Fibroblast of the conjunctiva (primary cell): ENCODE measurements around the gene ZNF546.
"Not testable (repeated sequence)": the region's sequence is repeated elsewhere in the genome, so short reads cannot be mapped to it uniquely, and the experiment has no call there.

Experiments
- DNase-seq: peaks from one replicate; pipeline ENCODE4 v3.0.0-alpha.2; 2010; ENCODE audit warnings: low read depth

ZNF546 gene

DNA sequence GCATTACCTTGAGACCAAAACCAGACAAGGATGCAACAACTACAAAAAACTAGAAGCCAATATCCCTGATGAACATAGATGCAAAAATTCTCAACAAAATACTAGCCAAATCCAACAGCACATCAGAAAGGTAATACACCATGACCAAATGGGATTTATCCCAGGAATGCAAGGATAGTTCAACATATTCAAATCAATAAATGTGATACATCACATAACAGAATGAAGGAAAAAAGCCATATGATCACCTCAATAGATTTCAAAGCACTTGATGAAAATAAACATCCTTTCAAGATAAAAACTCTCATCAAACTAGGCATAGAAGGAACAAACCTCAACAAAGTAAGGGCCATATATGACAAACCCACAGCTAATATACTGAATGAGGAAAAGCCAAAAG lies 10.2 kb upstream of the ZNF546 start:
- no peak for DNase-seq

DNA sequence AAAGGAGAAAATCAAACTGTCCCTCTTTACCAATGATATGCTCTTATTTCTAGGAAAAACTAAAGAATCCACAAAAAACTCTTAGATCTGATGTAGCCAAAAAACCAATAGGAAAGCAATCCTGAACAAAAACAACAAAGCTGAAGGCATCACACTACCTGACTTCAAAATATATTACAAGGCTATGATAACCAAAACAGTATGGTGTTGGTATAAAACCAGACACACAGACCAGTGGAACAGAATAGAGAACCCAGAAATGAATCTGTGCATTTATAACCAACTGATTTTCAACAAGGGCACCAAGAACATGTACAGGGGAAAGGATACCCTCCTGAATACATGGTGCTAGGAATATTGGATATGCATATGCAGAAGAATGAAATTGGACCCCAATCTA lies 9.7 kb upstream of the ZNF546 start:
- no peak for DNase-seq

DNA sequence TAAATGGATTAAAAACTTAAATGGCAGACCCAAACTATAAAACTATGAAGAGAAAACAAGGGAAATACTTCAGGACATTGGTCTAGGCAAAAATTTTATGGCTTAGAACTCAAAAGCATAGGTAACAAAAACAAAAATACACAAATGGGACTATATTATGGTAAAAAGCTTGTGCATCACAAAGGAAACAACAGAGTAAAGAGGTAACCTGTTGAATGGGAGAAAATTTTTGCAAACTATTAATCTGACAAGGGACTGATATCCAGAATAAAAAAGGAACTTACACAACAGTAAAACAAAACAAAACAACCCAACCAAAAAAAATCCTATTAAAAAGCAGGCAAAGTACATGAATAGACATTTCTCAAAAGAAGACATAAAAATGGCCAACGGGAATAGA lies 9.3 kb upstream of the ZNF546 start:
- no peak for DNase-seq

DNA sequence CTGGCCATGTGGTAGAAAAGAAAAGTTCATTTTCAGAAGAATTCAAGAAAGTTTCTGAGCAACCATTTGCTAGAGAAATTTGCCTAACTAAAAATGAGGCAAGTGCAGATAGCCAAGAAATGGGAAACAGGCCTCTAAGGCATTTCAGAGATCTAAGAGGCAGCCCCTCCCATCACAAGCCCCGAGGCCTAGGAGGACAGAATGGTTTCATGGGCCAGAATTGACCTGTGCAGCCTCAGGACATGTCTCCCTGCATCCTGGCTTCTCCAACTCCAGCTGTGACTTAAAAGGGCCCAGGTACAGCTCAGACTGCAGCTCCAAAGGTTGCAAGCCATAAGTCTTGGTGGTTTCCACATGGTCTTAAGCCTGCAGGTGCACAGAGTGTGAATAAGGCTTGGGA lies 3.3 kb upstream of the ZNF546 start:
- DNase-seq: no peak

DNA sequence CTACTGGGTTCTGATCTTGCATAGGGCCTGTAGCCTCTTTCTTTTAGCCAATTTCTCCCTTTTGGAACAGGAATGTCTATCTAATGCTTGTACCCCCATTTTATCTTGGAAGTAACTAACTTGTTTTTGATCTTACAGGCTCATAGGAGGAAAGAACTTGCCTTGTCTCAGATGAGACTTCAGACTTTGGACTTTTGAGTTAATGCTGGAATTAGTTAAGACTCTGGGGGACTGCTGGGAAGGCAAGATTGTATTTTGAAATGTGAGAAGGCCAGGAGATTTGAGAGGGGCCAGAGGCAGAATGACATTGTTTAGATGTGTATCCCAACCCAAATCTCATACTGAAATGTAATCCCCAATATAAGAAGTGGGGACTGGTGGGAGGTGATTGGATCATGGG lies 2.5 kb upstream of the ZNF546 start:
- no peak for DNase-seq

DNA sequence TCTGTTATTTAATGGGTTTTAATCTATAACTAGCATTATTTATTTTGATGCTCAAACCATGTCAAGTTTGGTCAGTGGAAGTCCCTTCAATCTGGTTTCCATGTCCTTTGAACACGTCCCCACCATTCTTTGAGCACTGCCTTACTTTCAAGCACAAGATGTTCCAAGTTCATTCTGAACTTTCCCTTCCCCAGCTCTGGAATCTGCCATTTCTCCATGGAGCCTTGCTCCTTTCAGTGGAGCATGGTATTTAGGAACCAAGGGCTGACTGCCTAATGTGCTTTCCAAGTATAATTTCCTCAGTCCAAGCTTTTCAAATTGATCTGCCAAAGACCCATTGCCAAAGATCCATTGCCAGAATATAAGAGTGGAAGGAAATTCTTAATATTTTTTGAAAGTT lies 1.1 kb upstream of the ZNF546 start:
- no peak for DNase-seq

DNA sequence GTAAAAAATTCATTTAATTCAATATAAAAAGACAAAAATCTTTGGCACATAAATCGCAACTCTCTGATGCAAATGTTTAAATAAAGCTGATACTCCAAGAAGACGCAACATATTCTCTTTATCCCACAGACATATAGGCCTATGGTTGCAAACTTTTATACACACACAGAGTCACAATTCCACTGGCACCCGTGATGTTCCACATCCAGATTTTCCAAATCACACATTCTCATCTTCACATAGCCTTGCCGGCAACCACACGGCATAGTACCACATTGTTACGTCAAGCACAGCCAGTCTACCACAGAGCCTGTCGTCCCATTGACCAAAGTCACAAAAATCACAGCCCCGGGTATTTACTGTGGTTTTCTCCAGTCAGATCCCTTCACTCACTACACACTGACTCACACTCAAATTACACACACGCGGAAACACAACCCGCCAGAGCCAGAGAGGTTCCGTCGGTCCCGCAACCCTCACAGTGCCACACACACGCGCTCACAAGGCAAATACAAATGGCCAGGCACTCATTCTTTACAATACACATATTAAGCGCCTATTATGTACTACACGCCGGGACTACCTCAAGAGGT lies 546 bp upstream of the ZNF546 start:
- no peak for DNase-seq

DNA sequence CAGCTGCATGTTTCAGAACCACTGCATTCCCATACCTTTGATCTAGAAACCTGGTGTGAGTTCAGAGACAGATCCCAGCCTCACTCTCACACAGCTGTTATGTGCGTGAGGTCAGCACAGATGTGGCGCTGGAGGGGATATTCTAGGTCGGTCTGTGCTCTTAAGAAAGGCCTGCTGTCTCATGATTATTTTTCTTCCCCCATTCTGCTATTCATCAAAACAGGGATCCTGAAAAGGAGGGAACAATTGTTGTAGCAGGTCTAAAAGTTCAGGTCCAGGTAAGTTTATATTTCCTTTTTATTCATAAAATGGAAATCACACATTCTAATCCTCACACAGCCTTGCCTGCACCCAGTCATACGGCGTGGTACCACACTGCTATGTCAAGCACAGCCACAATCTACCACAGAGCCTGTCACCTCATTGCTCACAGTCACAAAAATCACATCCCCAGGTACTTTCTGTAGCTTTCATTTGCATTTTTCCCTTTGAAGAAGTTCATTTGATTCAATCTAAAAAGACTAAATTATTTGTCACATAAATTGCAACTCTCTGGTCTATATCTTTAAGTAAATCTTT lies 867 bp downstream of the ZNF546 start:
- no peak for DNase-seq

DNA sequence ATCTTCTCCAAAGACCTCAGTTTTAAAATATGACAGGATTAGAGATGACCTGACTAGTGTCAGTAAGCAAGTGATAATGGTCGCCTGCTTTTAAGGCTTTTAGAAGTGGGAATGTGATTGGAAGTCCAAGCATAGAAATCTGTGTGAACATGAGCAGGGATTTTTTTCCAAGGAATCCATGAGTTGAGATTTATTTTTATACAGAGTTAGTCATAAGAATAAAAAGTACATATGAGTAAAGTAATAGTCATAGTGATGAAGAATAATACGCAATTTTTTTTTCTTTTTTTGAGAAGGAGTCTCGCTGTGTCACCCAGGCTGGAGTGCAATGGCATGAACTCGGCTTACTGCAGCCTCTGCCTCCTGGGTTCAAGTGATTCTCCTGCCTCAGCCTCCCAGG lies 1.6 kb downstream of the ZNF546 start:
- DNase-seq: no peak

DNA sequence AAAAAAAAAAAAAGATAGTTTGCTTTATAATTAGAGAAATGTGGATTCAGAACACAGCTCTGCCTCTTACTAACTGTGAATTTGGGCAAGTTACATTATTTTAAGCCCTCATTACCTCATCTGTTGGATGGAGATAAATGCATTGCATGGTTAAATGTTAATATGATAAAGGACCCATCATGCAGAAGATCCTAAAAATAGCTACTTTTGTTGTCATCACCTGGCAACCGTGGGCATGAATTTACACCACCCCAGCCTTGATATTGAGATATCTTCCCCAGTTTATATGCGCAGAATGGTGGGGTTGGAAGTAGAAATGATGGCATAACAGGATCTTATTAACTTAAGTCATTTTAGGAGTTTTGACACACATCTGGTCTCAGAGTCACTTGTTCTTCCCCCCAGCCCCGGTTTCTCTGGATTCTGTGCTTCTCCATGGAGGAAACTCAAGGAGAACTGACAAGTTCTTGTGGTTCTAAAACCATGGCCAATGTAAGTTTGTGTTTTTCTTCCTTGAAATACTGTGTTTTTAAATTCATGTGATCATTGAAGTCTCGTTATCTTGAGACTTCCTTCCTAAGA lies 8.9 kb downstream of the ZNF546 start:
- DNase-seq: no peak

DNA sequence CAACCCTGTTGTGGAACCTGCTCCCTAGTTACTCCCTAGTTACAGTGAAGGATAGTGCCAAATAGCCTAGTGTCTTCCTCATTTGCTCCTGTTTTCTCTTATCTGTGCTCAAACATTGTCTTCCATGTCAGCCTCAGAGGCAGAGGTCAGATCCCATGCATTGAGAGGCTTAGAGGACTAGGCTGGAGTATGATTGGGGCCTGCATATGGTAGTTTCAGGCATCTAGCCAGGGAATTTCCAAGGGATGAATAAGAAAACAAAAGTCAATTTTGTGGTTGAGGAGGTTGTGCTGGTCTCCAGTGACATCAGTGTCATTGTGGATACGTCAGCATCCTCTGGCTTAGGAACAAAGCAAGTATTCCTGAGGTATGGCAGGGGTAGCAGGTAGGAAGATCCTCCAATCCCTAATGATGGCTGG lies 9.4 kb downstream of the ZNF546 start:
- DNase-seq: peak; percentile 30

DNA sequence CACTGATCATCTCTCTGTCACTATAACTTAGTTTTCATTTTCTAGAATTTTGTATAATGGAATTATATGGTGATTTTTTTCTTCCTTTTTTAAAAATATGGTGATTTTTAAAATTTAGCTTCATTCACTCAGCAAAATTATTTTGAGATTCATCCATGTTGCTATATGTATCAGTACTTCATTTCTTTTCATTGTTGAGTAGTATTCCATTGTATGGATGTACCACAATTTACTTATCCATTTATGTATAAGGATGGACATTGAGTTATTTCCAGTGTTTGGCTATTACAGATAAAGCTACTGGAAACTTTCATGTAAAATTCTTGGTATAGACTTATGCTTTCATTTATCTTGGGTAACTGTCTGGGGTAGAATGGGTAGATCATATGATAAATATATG lies 12.8 kb downstream of the ZNF546 start:
- no peak for DNase-seq

DNA sequence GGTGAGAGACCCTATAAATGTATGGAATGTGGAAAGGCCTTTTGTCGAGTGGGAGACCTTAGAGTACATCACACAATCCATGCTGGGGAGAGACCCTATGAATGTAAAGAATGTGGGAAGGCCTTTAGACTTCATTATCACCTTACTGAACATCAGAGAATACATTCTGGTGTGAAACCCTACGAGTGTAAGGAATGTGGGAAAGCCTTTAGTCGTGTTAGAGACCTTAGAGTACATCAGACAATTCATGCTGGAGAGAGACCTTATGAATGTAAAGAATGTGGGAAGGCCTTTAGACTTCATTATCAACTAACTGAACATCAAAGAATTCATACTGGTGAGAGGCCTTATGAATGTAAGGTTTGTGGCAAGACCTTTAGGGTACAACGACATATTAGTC lies 17.1 kb downstream of the ZNF546 start:
- no peak for DNase-seq

DNA sequence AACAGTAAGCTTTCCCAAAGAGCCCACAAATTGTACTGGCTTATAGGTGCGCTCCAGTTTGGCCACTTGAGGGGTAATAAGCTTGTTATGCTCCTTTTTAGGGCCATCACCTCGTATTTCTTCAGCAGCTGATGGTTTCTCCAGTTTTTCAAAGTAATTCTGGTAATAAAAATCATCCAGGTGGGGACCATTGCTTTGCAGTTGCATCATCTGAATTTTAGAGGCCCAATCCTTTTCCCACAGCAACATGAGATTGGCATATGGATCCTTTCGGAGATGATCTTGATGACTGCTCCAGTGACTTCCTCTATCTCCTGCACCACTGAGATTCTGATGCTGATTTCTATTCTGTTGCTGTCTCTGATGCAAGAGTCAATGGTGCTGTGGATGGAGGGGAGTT lies 27.1 kb downstream of the ZNF546 start:
- no peak for DNase-seq

DNA sequence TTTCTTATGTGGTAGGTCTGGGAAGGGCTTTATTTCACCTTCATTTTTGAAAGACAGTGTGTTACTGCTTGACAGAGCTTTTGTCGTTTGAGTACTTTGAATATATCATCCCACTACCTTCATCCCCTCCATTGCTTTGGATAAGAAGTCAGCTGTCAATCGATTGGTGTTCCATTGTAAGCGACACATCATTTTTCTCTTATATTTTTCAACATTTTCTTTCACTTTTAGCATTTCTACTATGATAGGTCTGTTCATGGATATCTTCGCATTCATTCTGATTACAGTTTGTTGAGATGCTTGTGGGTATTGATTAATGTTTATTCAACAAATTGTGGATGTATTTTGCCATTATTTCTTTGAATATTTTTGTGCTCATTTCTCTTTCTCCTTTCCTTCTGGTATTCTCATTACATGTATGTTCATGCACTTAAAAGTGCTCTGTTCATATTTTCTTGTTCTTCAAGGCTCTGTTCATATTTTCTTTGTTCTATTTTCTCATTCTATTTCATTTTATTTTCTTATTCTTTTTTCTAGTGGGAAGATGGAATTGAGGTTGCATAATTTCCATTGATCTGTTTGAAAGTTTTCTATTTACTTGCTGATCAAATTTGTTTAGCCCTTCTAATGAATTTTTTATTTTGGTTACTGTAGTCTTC lies 29.2 kb downstream of the ZNF546 start:
- no peak for DNase-seq

DNA sequence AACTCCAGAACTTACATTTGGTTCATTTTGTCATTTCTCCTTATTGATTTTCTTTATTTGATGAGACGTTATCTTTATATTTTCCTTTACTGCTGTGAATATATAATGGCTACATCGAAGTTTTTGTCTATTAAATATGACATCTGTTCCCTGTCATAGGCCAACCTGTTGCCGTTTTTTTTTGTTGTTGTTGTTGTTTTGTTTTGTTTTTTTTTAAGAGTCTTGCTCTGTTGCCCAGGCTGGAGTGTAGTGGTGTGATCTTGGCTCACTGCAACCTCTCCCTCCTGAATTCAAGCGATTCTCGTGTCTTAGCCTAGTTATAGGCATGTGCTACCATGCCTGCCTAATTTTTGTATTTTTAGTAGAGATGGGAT lies 29.7 kb downstream of the ZNF546 start:
- no peak for DNase-seq

DNA sequence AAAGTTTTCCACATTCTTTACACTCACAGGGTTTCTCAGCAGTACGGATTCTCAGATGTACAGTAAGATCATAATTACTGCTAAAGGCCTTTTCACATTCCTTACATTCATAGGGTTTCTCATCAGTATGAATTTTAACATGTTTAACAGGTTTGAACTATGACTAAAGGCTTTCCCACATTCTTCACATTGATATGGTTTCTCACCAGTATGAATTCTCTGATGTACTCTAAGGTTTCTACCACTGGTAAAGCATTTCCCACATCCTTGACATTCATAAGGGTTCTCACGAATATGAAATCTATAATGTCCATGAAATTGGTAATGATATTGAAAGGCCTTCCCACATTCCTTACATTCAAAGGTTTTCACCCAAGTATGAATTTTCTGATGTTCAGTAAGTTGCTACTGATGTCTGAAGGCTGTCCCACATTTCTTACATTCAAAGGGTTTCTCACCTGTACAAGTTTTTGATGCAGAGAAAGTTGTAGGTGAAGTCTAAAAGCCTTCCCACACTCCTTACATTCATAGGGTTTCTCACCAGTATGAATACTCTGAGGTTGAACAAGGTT lies 37.2 kb downstream of the ZNF546 start:
- DNase-seq: no peak

DNA sequence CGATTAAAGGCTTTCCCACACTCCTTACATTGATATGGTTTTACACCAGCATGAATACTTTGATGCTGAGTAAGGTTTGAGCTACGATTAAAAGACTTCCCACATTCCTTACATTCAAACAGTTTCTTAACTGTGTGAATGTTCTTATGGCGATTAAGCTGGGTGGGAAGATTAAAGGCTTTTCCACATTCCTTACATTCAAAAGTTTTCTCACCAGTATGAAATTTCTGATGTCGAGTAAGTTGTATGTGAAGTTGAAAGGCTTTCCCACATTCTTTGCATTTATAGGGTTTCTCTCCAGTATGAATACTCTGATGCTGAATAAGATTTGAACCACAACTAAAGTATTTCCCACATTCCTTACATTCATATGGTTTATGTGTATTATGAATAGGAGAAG lies 39.1 kb downstream of the ZNF546 start:
- no peak for DNase-seq

DNA sequence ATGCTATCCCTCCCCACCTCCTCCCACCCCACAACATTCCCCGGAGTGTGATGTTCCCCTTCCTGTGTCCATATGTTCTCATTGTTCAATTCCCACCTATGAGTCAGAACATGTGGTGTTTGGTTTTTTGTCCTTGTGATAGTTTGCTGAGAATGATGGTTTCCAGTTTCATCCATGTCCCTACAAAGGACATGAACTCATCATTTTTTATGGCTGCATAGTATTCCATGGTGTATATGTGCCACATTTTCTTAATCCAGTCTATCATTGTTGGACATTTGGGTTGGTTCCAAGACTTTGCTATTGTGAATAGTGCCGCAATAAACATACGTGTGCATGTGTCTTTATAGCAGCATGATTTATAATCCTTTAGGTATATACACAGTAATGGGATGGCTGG lies 41.2 kb downstream of the ZNF546 start:
- not testable (repeated sequence) for DNase-seq

DNA sequence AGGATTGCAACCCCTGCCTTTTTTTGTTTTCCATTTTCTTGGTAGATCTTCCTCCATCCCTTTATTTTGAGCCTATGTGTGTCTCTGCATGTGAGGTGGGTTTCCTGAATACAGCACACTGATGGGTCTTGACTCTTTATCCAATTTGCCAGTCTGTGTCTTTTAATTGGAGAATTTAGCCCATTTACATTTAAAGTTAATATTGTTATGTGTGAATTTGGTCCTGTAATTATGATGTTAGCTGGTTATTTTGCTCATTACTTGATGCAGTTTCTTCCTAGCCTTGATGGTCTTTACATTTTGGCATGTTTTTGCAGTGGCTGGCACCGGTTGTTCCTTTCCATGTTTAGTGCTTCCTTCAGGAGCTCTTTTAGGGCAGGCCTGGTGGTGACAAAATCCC lies 44.9 kb downstream of the ZNF546 start:
- not testable (repeated sequence) for DNase-seq

DNA sequence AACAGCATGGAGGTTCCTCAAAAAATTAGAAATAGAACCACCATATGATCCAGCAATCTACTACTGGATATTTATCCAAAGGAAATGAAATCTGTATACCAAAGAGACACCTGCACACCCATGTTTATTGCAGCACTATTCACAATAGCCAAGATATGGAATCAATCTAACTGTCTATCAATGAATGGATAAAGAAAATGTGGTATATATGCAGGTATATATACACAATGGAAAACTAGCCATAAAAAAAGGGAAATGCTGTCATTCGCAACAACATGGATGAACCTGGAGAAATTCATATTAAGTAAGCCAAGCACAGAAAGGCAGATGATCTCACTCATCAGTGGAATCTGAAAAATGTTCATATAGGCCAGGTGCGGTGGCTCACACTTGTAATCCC lies 56.6 kb downstream of the ZNF546 start:
- no peak for DNase-seq

DNA sequence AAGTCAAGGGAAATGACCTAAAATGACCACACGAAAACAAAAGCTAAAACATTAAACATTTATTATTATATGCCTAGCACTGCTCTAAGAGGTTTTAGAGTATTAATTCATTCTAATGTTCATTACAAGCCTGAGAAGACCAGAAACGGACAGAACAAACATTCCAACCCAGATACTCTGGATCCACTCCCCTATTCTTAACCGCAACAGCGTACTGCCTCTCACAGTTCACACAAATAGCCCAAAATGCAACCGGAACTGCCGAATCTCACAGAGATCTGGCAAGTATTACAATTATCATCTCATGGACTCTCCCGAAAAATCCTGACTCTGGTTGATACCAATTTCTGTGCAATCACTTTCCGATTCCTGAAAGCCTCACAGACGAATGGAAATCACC lies 57.8 kb downstream of the ZNF546 start:
- no peak for DNase-seq

DNA sequence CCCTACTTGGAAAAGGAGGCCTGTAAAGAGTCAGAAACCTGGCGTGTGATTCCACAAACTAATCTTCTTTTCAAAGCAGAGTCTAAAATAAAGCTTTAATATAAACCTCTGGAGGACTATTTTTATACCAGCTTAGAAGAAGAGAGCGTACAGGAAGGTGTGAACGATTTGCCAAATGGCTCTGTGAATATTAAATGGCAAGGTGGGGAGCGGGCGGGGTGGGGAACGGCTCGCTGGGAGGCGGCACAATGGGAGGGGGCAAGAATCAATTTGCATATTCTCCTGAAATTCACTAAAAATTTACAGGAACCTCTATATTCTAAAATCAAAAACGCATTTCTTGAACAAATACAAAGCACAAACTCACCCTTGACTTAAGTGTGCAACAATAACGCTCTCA lies 58.2 kb downstream of the ZNF546 start:
- no peak for DNase-seq
